ENCODE data around the gene CD40LG. TPM values are rescaled to one million over a fixed set of nuclear protein-coding genes. Genes with fewer than 3 reads are reported as not detected.

The CD40LG gene
- total RNA-seq, 1 experiment from 2014 or later: not detected

DNA sequence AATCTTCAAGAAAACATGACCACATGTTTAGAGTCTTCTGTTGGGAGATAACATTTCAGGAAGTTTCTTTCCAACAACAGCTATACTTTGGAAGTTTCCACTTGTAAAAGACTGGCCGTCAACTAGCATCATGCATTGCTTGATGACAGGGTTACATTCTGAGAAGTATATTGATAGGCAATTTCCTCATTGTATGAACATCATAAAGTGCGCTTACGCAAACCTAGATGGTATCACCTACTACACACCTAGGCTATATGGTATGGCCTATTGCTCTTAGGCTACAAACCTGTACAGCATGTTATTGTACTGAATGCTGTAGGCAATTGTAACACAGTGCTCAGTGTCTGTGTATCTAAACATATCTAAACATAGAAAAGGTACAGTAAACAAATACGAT, 25.4 kb upstream of the CD40LG start:
- no TSS peak for BruUV-seq (replicated peaks)
- H3K4me1 Mint-ChIP-seq (ENCODE audit: insufficient read depth, unreplicated experiment): no peaks in the 10 kb centered on the region
- no peaks in the 10 kb centered on the region for H3K36me3 Mint-ChIP-seq (ENCODE audit: insufficient read depth, unreplicated experiment)
- H3K27ac Mint-ChIP-seq (ENCODE audit: low read depth, unreplicated experiment): no peak overlapping the region
- POLR2A ChIA-PET: no interaction called here
- no peak for DNase-seq (ENCODE audit: unreplicated experiment)
- intact Hi-C loops (cut with micrococcal nuclease): no loop called here
- H3K27me3 Mint-ChIP-seq (ENCODE audit: insufficient read depth, unreplicated experiment): peaks cover 70% of the 10 kb centered on the region
- no peak overlapping the region for H3K4me3 Mint-ChIP-seq (ENCODE audit: unreplicated experiment)
- H3K9me3 Mint-ChIP-seq (ENCODE audit: unreplicated experiment): peaks cover 7% of the 10 kb centered on the region
- no peak for TF ChIP-seq CTCF (IDR thresholded peaks at IDR 0.05; ENCODE audit: unreplicated experiment)
- CTCF ChIA-PET: no interaction called here

GRCh38 chrX:136623396-136623795, 24.6 kb upstream of the CD40LG start:
- H3K4me3 Mint-ChIP-seq (ENCODE audit: unreplicated experiment): no peak overlapping the region
- TF ChIP-seq CTCF (IDR thresholded peaks at IDR 0.05; ENCODE audit: unreplicated experiment): no peak
- no peak overlapping the region for H3K27ac Mint-ChIP-seq (ENCODE audit: low read depth, unreplicated experiment)
- no peaks in the 10 kb centered on the region for H3K36me3 Mint-ChIP-seq (ENCODE audit: insufficient read depth, unreplicated experiment)
- peaks cover 7% of the 10 kb centered on the region for H3K9me3 Mint-ChIP-seq (ENCODE audit: unreplicated experiment)
- BruUV-seq (replicated peaks): no TSS peak
- intact Hi-C loops (cut with micrococcal nuclease): no loop called here
- DNase-seq (ENCODE audit: unreplicated experiment): no peak
- ChIA-PET POLR2A (no interaction called here), CTCF (interaction anchor here (0.6 kb wide), 1 partner anchor 103 kb away, joined by 3 read pairs; no protein-coding TSS in a partner anchor)
- H3K27me3 Mint-ChIP-seq (ENCODE audit: insufficient read depth, unreplicated experiment): peaks cover 72% of the 10 kb centered on the region
- H3K4me1 Mint-ChIP-seq (ENCODE audit: insufficient read depth, unreplicated experiment): no peaks in the 10 kb centered on the region

- no peak overlapping the region for H3K27ac Mint-ChIP-seq (ENCODE audit: low read depth, unreplicated experiment)
- no peak for TF ChIP-seq CTCF (IDR thresholded peaks at IDR 0.05; ENCODE audit: unreplicated experiment)
- no peak for DNase-seq (ENCODE audit: unreplicated experiment)
- peaks cover 7% of the 10 kb centered on the region for H3K9me3 Mint-ChIP-seq (ENCODE audit: unreplicated experiment)
- intact Hi-C loops (cut with micrococcal nuclease): no loop called here
- ChIA-PET CTCF (no interaction called here), POLR2A (no interaction called here)
- BruUV-seq (replicated peaks): no TSS peak
- H3K27me3 Mint-ChIP-seq (ENCODE audit: insufficient read depth, unreplicated experiment): peaks cover 72% of the 10 kb centered on the region
- H3K4me3 Mint-ChIP-seq (ENCODE audit: unreplicated experiment): no peak overlapping the region
- no peaks in the 10 kb centered on the region for H3K36me3 Mint-ChIP-seq (ENCODE audit: insufficient read depth, unreplicated experiment)
- H3K4me1 Mint-ChIP-seq (ENCODE audit: insufficient read depth, unreplicated experiment): no peaks in the 10 kb centered on the region
Observed at GRCh38 chrX:136625246-136625645, 22.7 kb upstream of the CD40LG start.

GRCh38 chrX:136626237-136626636, 21.7 kb upstream of the CD40LG start:
- CTCF ChIA-PET: interaction anchor here (0.7 kb wide), 1 partner anchor 46 kb away, joined by 3 read pairs; no protein-coding TSS in a partner anchor
- BruUV-seq (replicated peaks): no TSS peak
- Mint-ChIP-seq H3K27me3 (ENCODE audit: insufficient read depth, unreplicated experiment) (peaks cover 73% of the 10 kb centered on the region), H3K36me3 (ENCODE audit: insufficient read depth, unreplicated experiment) (no peaks in the 10 kb centered on the region), H3K9me3 (ENCODE audit: unreplicated experiment) (peaks cover 7% of the 10 kb centered on the region), H3K4me3 (ENCODE audit: unreplicated experiment) (no peak overlapping the region), H3K27ac (ENCODE audit: low read depth, unreplicated experiment) (no peak overlapping the region), H3K4me1 (ENCODE audit: insufficient read depth, unreplicated experiment) (no peaks in the 10 kb centered on the region)
- no peak for TF ChIP-seq CTCF (IDR thresholded peaks at IDR 0.05; ENCODE audit: unreplicated experiment)
- POLR2A ChIA-PET: no interaction called here
- intact Hi-C loops (cut with micrococcal nuclease): no loop called here
- no peak for DNase-seq (ENCODE audit: unreplicated experiment)

All from MCF 10A (cell line).